ENCODE measurements around the gene LUZP1.

DNA sequence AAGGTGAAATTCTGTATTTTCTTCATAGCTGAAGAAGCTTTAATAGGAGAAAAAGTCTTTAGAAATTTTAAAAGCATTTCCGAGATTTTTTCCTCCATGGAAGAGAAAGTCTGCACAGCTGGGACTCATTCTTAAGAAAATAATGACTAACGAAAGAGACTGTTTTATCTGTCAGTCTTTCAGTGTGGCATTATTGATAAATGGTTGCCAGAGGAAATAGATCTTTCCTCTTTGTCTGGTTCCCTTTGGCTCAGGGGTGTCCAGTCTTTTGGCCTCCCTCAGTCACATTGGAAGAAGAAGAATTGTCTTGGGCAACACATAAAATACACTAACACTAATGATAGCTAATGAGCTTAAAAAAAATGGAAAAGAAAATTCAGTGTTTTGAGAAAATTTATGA, 99.5 kb downstream of the LUZP1 start:
- TF ChIP-seq, protein P1, sequence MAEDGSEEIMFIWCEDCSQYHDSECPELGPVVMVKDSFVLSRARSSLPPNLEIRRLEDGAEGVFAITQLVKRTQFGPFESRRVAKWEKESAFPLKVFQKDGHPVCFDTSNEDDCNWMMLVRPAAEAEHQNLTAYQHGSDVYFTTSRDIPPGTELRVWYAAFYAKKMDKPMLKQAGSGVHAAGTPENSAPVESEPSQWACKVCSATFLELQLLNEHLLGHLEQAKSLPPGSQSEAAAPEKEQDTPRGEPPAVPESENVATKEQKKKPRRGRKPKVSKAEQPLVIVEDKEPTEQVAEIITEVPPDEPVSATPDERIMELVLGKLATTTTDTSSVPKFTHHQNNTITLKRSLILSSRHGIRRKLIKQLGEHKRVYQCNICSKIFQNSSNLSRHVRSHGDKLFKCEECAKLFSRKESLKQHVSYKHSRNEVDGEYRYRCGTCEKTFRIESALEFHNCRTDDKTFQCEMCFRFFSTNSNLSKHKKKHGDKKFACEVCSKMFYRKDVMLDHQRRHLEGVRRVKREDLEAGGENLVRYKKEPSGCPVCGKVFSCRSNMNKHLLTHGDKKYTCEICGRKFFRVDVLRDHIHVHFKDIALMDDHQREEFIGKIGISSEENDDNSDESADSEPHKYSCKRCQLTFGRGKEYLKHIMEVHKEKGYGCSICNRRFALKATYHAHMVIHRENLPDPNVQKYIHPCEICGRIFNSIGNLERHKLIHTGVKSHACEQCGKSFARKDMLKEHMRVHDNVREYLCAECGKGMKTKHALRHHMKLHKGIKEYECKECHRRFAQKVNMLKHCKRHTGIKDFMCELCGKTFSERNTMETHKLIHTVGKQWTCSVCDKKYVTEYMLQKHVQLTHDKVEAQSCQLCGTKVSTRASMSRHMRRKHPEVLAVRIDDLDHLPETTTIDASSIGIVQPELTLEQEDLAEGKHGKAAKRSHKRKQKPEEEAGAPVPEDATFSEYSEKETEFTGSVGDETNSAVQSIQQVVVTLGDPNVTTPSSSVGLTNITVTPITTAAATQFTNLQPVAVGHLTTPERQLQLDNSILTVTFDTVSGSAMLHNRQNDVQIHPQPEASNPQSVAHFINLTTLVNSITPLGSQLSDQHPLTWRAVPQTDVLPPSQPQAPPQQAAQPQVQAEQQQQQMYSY (CRISPR knock-in tag; IDR thresholded peaks at IDR 0.05) = no peak
- TF ChIP-seq SUZ12 (IDR thresholded peaks at IDR 0.05; ENCODE audit: unreplicated experiment) (no peak), TAF1 (IDR thresholded peaks at IDR 0.05; ENCODE audit: borderline replicate concordance, low read depth, low read length) (no peak)
- TF ChIP-seq, protein P2, sequence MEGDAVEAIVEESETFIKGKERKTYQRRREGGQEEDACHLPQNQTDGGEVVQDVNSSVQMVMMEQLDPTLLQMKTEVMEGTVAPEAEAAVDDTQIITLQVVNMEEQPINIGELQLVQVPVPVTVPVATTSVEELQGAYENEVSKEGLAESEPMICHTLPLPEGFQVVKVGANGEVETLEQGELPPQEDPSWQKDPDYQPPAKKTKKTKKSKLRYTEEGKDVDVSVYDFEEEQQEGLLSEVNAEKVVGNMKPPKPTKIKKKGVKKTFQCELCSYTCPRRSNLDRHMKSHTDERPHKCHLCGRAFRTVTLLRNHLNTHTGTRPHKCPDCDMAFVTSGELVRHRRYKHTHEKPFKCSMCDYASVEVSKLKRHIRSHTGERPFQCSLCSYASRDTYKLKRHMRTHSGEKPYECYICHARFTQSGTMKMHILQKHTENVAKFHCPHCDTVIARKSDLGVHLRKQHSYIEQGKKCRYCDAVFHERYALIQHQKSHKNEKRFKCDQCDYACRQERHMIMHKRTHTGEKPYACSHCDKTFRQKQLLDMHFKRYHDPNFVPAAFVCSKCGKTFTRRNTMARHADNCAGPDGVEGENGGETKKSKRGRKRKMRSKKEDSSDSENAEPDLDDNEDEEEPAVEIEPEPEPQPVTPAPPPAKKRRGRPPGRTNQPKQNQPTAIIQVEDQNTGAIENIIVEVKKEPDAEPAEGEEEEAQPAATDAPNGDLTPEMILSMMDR (IDR thresholded peaks at IDR 0.05 in 2 of 3, conservative IDR thresholded peaks at IDR 0.05 in 1 of 3; ENCODE audit: control insufficient read depth in 2 of 3, extremely low read depth in 1 of 3, insufficient read depth in 1 of 3, low read depth in 3 of 3, low read length in 3 of 3) = no peak

All from GM12878 (cell line).